ENCODE measurements around the gene EMB.
"Not testable (repeated sequence)": the region's sequence is repeated elsewhere in the genome, so short reads cannot be mapped to it uniquely, and the experiment has no call there.

EMB gene

GRCh38 chr5:50421184-50421950, 19.7 kb downstream of the EMB start:
- not testable (repeated sequence) for DNase-seq (ENCODE audit: low spot score)

DNA sequence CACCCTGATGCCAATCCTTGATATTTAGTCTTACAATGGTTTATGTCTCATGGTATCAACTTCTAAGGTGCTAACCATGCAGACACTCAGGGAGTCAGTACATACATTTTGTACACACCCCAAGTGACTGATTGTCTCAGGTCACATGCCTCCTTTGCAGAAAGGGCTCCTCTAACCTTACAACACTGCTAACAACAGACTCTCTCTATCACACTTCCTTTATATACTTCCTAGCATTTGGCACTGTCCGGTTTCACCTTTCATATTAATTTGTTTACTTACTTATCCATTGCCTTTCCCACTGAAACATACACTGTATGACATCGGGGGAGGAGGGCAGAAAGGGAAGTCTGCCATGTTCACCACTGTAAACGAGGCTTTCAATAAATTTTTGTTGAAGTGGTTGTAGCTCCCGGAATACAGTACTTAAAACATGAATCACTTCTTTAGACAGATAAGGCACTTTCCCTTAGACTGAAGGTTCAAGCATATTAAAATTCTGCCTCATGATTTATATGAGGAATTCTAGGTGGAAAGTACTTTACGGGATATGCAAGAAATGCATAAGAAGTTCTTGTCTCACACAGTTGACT, 20.6 kb downstream of the EMB start:
- DNase-seq (ENCODE audit: low spot score), result no peak

DNA sequence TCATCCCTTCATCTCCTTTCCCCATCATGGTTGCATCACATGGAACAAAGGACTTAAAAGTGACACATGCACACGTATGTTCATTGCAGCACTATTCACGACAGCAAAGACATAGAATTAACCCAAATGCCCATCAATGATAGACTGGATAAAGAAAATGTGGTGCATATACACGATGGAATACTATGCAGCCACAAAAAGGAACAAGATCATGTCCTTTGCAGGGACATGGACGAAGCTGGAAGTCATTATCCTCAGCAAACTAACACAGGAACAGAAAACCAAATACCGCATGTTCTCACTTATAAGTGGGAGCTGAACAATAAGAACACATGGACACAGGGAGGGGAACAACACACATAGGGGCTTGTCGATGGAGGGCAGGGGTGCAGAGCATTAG, 21.4 kb downstream of the EMB start:
- DNase-seq (ENCODE audit: low spot score), result not testable (repeated sequence)

DNA sequence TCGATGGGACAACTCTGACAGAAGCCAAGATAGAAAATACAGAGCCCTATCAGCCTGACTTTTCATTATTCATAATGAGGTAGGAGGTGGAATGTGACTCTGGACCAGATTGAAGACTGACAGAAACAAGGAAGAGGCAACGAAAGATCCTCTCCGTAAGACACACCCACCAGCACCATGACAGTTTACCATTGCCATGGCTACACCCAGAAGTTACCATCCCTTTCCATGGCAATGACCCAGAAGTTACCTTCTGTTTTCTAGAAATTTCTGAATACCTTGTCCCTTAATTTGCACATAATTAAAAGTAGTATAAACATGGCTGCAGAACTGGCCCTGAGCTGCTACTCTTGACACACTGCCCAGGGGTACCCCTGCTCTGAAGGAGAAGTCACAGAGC, 24.5 kb downstream of the EMB start:
- not testable (repeated sequence) for DNase-seq (ENCODE audit: low spot score)

DNA sequence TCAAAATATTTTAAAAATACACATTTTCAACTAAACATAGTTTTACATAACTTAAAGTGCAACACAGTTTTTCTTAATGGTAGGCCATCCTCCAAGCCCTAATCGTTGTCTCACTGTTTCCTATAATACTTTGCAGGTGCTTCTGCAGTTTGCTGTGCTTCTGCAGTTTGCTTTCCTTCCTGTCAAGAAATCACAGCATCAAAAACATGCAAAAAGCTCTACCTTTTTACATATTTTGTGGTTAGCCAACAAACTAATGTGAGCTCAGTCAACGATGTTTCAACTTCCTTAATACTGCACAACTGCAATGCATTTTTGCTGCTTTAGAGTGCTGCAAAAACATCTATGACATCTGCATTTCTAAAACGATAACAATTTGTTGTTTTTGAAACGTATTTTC, 25.2 kb downstream of the EMB start:
- peak; percentile 71 for DNase-seq (ENCODE audit: low spot score)

GRCh38 chr5:50410932-50411331, 30.2 kb downstream of the EMB start:
- not testable (repeated sequence) for DNase-seq (ENCODE audit: low spot score)

GRCh38 chr5:50406877-50407276, 34.2 kb downstream of the EMB start:
- no peak for DNase-seq (ENCODE audit: low spot score)

GRCh38 chr5:50401336-50401735, 39.8 kb downstream of the EMB start:
- DNase-seq (ENCODE audit: low spot score), result no peak

DNA sequence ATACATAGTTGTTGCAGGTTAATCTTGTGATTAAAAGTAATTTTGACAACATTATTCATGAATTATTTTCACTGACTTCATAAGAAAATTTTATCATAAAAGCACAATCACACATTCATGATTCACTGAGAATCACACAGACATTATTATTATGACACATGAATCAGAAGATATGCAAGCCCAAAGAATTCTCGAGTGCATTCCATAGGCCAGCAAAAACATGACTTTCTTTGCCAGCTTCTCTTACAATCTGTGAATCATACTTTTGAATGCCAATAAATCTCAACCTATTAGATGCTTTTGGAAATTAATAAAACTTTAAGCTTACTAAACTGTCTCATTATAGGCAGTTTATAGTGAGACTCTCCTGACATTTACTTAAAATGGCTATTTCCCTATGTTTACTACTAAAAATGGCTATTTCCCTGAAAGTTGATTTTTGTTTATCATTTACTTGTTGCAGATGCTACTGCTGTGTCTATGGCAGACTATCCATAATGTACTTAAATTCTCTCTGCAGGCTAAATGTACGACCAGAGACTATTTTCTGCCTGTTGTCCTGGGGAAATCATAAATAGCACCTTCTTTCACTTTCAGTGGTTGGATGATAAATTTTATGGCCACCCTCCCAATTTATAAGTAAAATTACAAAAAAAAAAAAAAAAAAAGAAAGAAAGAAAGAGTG, 47.0 kb downstream of the EMB start:
- not testable (repeated sequence) for DNase-seq (ENCODE audit: low spot score)

DNA sequence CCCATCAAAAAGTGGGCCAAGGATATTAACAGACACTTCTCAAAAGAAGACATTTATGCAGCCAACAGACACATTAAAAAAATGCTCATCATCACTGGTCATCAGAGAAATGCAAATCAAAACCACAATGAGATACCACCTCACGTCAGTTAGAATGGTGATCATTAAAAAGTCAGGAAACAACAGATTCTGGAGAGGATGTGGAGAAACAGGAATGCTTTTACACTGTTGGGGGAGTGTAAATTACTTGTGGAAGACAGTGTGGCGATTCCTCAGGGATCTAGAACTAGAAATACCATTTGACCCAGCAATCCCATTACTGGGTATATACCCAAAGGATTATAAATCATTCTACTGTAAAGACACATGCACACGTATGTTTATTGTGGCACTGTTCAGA, 48.8 kb downstream of the EMB start:
- DNase-seq (ENCODE audit: low spot score), result not testable (repeated sequence)

- not testable (repeated sequence) for DNase-seq (ENCODE audit: low spot score)
Measured at GRCh38 chr5:50384381-50384780, 56.7 kb downstream of the EMB start.

DNA sequence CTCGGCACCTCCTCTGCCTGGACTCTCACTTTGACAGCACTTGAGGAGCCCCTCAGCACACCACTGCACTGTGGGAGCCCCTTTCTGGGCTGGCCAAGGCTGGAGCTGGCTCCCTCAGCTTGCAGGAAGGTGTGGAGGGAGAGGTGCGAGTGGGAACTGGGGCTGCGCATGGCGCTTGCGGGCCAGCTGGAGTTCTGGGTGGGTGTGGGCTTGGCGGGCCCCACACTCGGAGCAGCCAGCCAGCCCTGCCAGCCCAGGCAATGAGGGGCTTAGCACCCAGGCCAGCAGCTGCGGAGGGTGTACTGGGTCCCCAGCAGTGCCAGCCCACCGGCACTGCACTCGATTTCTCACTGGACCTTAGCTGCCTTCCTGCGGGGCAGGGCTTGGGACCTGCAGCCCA, 64.4 kb downstream of the EMB start:
- not testable (repeated sequence) for DNase-seq (ENCODE audit: low spot score)

GRCh38 chr5:50369287-50370033, 71.6 kb downstream of the EMB start:
- DNase-seq (ENCODE audit: low spot score), result not testable (repeated sequence)

GRCh38 chr5:50365426-50366251, 75.4 kb downstream of the EMB start:
- no peak for DNase-seq (ENCODE audit: low spot score)

GRCh38 chr5:50364535-50365309, 76.4 kb downstream of the EMB start:
- DNase-seq (ENCODE audit: low spot score), result not testable (repeated sequence)

DNA sequence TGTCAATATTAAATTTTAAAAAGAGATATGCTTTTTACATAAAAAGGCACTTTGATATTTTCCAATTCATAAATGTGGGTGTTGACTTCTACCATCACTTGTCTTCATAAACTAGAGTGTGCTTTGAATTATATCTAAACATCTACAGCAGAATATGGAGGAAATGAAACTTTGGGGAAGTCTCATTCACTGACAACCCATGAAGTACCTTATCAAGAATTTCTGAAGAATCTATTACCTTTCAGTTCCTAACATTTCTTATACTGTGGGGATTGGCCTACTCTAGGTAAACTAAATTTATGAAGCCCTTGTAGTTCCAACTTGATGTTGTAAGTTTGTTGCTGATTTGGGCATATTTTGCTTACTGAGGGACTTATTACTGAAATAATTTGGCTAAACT, 81.9 kb downstream of the EMB start:
- no peak for DNase-seq (ENCODE audit: low spot score)

DNA sequence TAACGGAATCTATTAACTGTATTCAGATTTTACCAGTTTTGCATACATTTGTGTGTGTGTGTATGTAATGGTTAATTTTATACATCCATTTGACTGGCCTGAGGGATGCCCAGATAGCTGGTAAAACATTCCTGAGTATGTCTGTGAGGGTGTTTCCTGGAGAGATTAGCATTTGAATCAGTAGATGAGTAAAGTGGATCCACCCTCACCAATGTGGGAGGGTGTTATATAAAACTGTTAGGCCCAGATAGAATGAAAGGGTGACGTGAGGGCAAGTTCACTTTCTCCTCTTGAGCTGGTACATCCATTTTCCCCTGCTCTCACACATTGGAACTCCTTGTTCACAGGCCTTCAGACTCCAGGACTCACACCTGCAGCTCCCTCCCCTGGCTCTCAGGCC, 88.7 kb downstream of the EMB start:
- no peak for DNase-seq (ENCODE audit: low spot score)
